H9 (cell line): ENCODE results near the gene PRKCA. TPM values are rescaled to one million over a fixed set of nuclear protein-coding genes. Genes with fewer than 3 reads are reported as not detected.

Source experiments
- DNase-seq: peaks from one replicate; pipeline ENCODE4 v3.0.0-alpha.2; 2017
- H2AFZ ChIP-seq: one replicate; pipeline ENCODE4 v1.6.1; 2013; ENCODE audit warnings: mild to moderate bottlenecking, low read length, control low read depth, moderate library complexity
- H2AK5ac ChIP-seq: 2 replicates; pipeline ENCODE4 v1.6.1; 2013; ENCODE audit warnings: low read length, control low read depth, mixed read lengths; ENCODE audit not compliant: insufficient read length
- H2BK120ac ChIP-seq: one replicate; pipeline ENCODE4 v1.6.1; 2013; ENCODE audit warnings: low read depth, mild to moderate bottlenecking, low read length, control low read depth, inconsistent platforms; ENCODE audit not compliant: poor library complexity, severe bottlenecking
- H2BK12ac ChIP-seq: 2 replicates; pipeline ENCODE4 v1.6.1; 2013; ENCODE audit warnings: low read length, control low read depth, mixed read lengths, low read depth; ENCODE audit not compliant: insufficient read length
- H2BK15ac ChIP-seq: 2 replicates; pipeline ENCODE4 v1.6.1; 2013; ENCODE audit warnings: low read depth, low read length, control low read depth
- H2BK20ac ChIP-seq: one replicate; pipeline ENCODE4 v1.6.1; 2013; ENCODE audit warnings: low read depth, mild to moderate bottlenecking, low read length, control low read depth, inconsistent platforms; ENCODE audit not compliant: poor library complexity, severe bottlenecking
- H2BK5ac ChIP-seq: 2 replicates; pipeline ENCODE4 v1.6.1; 2013; ENCODE audit warnings: low read length, control low read depth, mixed read lengths; ENCODE audit not compliant: insufficient read length
- H3K14ac ChIP-seq: 2 replicates; pipeline ENCODE4 v1.6.1; 2013; ENCODE audit warnings: low read length, control low read depth; ENCODE audit not compliant: insufficient read depth
- H3K18ac ChIP-seq: 2 replicates; pipeline ENCODE4 v1.6.1; 2013; ENCODE audit warnings: low read depth, mild to moderate bottlenecking, mixed read lengths, low read length, control low read depth; ENCODE audit not compliant: insufficient read length
- H3K23ac ChIP-seq: 2 replicates; pipeline ENCODE4 v1.6.1; 2013; ENCODE audit warnings: low read length, control low read depth, mixed read lengths, low read depth; ENCODE audit not compliant: insufficient read length
- H3K23me2 ChIP-seq: 2 replicates; pipeline ENCODE4 v1.6.1; 2013; ENCODE audit warnings: low read depth, mild to moderate bottlenecking, mixed read lengths, low read length, control low read depth; ENCODE audit not compliant: insufficient read length, poor library complexity, severe bottlenecking
- H3K27ac ChIP-seq: 2 replicates; pipeline ENCODE4 v1.5.1; 2013; ENCODE audit warnings: low read length, control low read depth, mixed read lengths, low read depth; ENCODE audit not compliant: insufficient read length
- H3K27me3 ChIP-seq: 2 replicates; pipeline ENCODE4 v1.6.1; 2013; ENCODE audit warnings: low read length, control low read depth, inconsistent platforms; ENCODE audit not compliant: insufficient read depth
- H3K4ac ChIP-seq: 2 replicates; pipeline ENCODE4 v1.6.1; 2013; ENCODE audit warnings: low read depth, mild to moderate bottlenecking, control low read depth, inconsistent platforms, low read length, moderate library complexity
- H3K4me1 ChIP-seq: 2 replicates; pipeline ENCODE4 v1.6.1; 2013; ENCODE audit warnings: low read length, control low read depth, inconsistent platforms; ENCODE audit not compliant: insufficient read depth
- H3K4me2 ChIP-seq: 2 replicates; pipeline ENCODE4 v1.6.1; 2013; ENCODE audit warnings: low read length, control low read depth, mixed read lengths; ENCODE audit not compliant: insufficient read length, insufficient read depth
- H3K56ac ChIP-seq: 2 replicates; pipeline ENCODE4 v1.6.1; 2013; ENCODE audit warnings: low read depth, mild to moderate bottlenecking, mixed read lengths, low read length, control low read depth; ENCODE audit not compliant: insufficient read length
- H3K79me1 ChIP-seq: 2 replicates; pipeline ENCODE4 v1.6.1; 2013; ENCODE audit warnings: low read depth, mild to moderate bottlenecking, moderate library complexity, low read length, control low read depth, inconsistent platforms; ENCODE audit not compliant: insufficient read depth, poor library complexity, severe bottlenecking
- H3K79me2 ChIP-seq: 2 replicates; pipeline ENCODE4 v1.6.1; 2013; ENCODE audit warnings: low read length, control low read depth, inconsistent platforms; ENCODE audit not compliant: insufficient read depth
- H3K9ac ChIP-seq: 2 replicates; pipeline ENCODE4 v1.6.1; 2013; ENCODE audit warnings: low read length, control low read depth, mixed read lengths; ENCODE audit not compliant: insufficient read length; ENCODE audit errors: extremely low read depth
- H3K9me3 ChIP-seq: one replicate; pipeline ENCODE4 v1.6.1; 2013; ENCODE audit warnings: low read depth, low read length, inconsistent platforms; ENCODE audit not compliant: control insufficient read depth
- H3T11ph ChIP-seq: one replicate; pipeline ENCODE4 v1.6.1; 2013; ENCODE audit warnings: mild to moderate bottlenecking, low read length, control low read depth, inconsistent platforms
- H4K20me1 ChIP-seq: one replicate; pipeline ENCODE4 v1.6.1; 2013; ENCODE audit not compliant: control insufficient read depth, insufficient read length, insufficient read depth
- H4K5ac ChIP-seq: 2 replicates; pipeline ENCODE4 v1.6.1; 2013; ENCODE audit warnings: low read depth, mild to moderate bottlenecking, mixed read lengths, low read length, control low read depth; ENCODE audit not compliant: insufficient read length
- H4K8ac ChIP-seq: replicated peaks from 2 replicates; pipeline ENCODE4 v1.6.1; 2013; ENCODE audit warnings: low read length, control low read depth, mixed read lengths, low read depth; ENCODE audit not compliant: insufficient read length
- H4K91ac ChIP-seq: 2 replicates; pipeline ENCODE4 v1.6.1; 2013; ENCODE audit warnings: low read depth, mild to moderate bottlenecking, moderate library complexity, mixed read lengths, low read length, control low read depth; ENCODE audit not compliant: insufficient read length
- H3K27ac Mint-ChIP-seq, 3 experiments: 2 replicates in 2 of 3; 3 replicates in 1 of 3; pipeline ENCODE4 v1.8.0; 2020 to 2021; ENCODE audit warnings: mixed read lengths in 3 of 3, mild to moderate bottlenecking in 1 of 3, moderate library complexity in 1 of 3
- H3K27me3 Mint-ChIP-seq: 2 replicates; pipeline ENCODE4 v1.8.0; 2021; ENCODE audit warnings: low read depth, mild to moderate bottlenecking, moderate library complexity, mixed read lengths
- H3K36me3 Mint-ChIP-seq, 3 experiments: 2 replicates in 2 of 3; 3 replicates in 1 of 3; pipeline ENCODE4 v1.8.0; 2020 to 2021; ENCODE audit warnings: low read depth in 3 of 3, mixed read lengths in 3 of 3; ENCODE audit not compliant: insufficient read depth in 1 of 3
- H3K4me1 Mint-ChIP-seq, 2 experiments: 2 replicates each; pipeline ENCODE4 v1.8.0; 2020; ENCODE audit warnings: mixed read lengths in 2 of 2
- H3K4me3 Mint-ChIP-seq, 2 experiments: 2 replicates in 1 of 2; 3 replicates in 1 of 2; pipeline ENCODE4 v1.8.0; 2020 to 2021; ENCODE audit warnings: mild to moderate bottlenecking in 2 of 2, mixed read lengths in 2 of 2, moderate library complexity in 1 of 2
- H3K9me3 Mint-ChIP-seq, 2 experiments: 2 replicates in 1 of 2; 3 replicates in 1 of 2; pipeline ENCODE4 v1.8.0; 2020; ENCODE audit warnings: mild to moderate bottlenecking in 2 of 2, mixed read lengths in 2 of 2, moderate library complexity in 1 of 2
- WGBS: extraction: QIAGEN DNeasy Blood & Tissue Kit; methylation state at CpG from one replicate; pipeline ENCODE4 v1.1.7; 2013; ENCODE audit warnings: missing lambda C conversion rate, low lambda C conversion rate, mixed read lengths; ENCODE audit not compliant: insufficient read length; ENCODE audit errors: extremely low coverage; 5-methylcytosine and 5-hydroxymethylcytosine counted together
- total RNA-seq: library from RNA; stranded (reverse); gene quantifications from 2 replicates; pipeline ENCODE4 v1.2.1, GENCODE V29; 2021
- TF ChIP-seq, protein P1 (sequence below): fragments of 200-600 bp; sonication (generic); conservative IDR thresholded peaks from 3 replicates; pipeline ENCODE4 v1.8.0; 2021; ENCODE audit warnings: antibody characterized with exemption, mild to moderate bottlenecking

Gene PRKCA
- total RNA-seq, 1 experiment from 2014 or later = 10.5 TPM

DNA sequence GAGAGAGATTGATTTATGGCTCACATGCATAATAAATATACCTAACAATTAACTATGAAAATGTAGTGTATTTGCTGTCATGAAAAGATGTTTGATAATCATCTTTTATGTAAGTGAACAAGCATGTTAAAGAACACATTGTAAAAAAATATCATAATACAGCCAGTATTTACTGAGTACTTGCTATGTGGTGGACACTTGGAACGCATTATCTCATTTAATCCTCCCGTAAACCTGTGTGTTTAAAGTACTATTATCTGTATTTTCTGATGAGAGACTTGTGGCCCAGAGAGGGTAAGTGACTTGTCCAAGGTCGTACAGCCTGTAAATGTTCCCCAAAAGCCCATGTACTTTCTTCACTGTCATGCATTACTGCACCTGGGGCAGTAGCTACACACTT lies 70.7 kb downstream of the PRKCA start:
- no peak overlapping the region for H4K8ac ChIP-seq
- H3K4me2 ChIP-seq = no peak overlapping the region
- no CpG with 5 or more reads among the region's 3 CpGs for WGBS
- no peak overlapping the region for H3K23ac ChIP-seq
- no peak overlapping the region for H3K27ac ChIP-seq
- Mint-ChIP-seq H3K27ac (no peak overlapping the region), H3K36me3 (no peaks in the 10 kb centered on the region), H3K4me1 (peaks cover 13 to 20% of the 10 kb centered on the region in 2 experiments), H3K9me3 (no peaks in the 10 kb centered on the region), H3K4me3 (no peak overlapping the region), H3K27me3 (no peaks in the 10 kb centered on the region)
- no peak overlapping the region for H2BK15ac ChIP-seq
- TF ChIP-seq, protein P1, sequence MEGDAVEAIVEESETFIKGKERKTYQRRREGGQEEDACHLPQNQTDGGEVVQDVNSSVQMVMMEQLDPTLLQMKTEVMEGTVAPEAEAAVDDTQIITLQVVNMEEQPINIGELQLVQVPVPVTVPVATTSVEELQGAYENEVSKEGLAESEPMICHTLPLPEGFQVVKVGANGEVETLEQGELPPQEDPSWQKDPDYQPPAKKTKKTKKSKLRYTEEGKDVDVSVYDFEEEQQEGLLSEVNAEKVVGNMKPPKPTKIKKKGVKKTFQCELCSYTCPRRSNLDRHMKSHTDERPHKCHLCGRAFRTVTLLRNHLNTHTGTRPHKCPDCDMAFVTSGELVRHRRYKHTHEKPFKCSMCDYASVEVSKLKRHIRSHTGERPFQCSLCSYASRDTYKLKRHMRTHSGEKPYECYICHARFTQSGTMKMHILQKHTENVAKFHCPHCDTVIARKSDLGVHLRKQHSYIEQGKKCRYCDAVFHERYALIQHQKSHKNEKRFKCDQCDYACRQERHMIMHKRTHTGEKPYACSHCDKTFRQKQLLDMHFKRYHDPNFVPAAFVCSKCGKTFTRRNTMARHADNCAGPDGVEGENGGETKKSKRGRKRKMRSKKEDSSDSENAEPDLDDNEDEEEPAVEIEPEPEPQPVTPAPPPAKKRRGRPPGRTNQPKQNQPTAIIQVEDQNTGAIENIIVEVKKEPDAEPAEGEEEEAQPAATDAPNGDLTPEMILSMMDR = no peak
- no peak overlapping the region for H2BK12ac ChIP-seq
- H3K9ac ChIP-seq = no peak overlapping the region
- H2BK5ac ChIP-seq = no peak overlapping the region
- no peaks in the 10 kb centered on the region for H4K20me1 ChIP-seq
- no peak overlapping the region for H3T11ph ChIP-seq
- no peak overlapping the region for H4K5ac ChIP-seq
- no peaks in the 10 kb centered on the region for H3K27me3 ChIP-seq
- H3K9me3 ChIP-seq = no peaks in the 10 kb centered on the region
- H3K23me2 ChIP-seq = no peaks in the 10 kb centered on the region
- no peak overlapping the region for H3K18ac ChIP-seq
- no peak overlapping the region for H3K4ac ChIP-seq
- peaks cover 3% of the 10 kb centered on the region; the same call in 1 of the 2 replicates for H3K4me1 ChIP-seq
- H3K14ac ChIP-seq = no peak overlapping the region
- H3K79me1 ChIP-seq = no peaks in the 10 kb centered on the region
- DNase-seq = no peak
- no peak overlapping the region for H2AFZ ChIP-seq
- H2BK120ac ChIP-seq = no peak overlapping the region
- no peaks in the 10 kb centered on the region; the same call in 1 of the 2 replicates for H3K79me2 ChIP-seq
- no peak overlapping the region for H4K91ac ChIP-seq
- H2AK5ac ChIP-seq = no peak overlapping the region
- no peak overlapping the region for H2BK20ac ChIP-seq
- H3K56ac ChIP-seq = no peak overlapping the region
